WTC11 (cell line): Measurements from ENCODE around the gene PLXNB2. TPM values are rescaled to one million over a fixed set of nuclear protein-coding genes. Genes with fewer than 3 reads are reported as not detected.

ENCODE experiments used
- ATAC-seq: fragments of 200-7000 bp; cut with Tn5 transposase; 2 replicates; pipeline ENCODE4 v1.10.0; 2021; ENCODE audit warnings: mild to moderate bottlenecking, moderate library complexity
- Bru-seq: library from RNA; stranded (reverse); fragments of 400-500 nt; gene quantifications from one replicate; lab custom pipeline; 2021; lab: Mats Ljungman, UMichigan
- CTCF ChIA-PET: fragments of 300-600 bp; sonication (Branson Sonifier 250); formaldehyde crosslinking; loops from one replicate; lab custom pipeline; 2021; ENCODE audit warnings: antibody characterized with exemption; lab: Charles Lee
- POLR2A ChIA-PET: fragments of 350-600 bp; sonication (Branson Sonifier 250); formaldehyde crosslinking; loops from one replicate; lab custom pipeline; 2021; ENCODE audit warnings: antibody characterized with exemption; lab: Charles Lee
- DNase-seq: peaks from one replicate; pipeline ENCODE4 v3.0.0; 2021; ENCODE audit warnings: low spot score
- H3K27ac Mint-ChIP-seq: 2 replicates; pipeline ENCODE4 v1.8.0; 2021; ENCODE audit warnings: mixed read lengths
- H3K27me3 Mint-ChIP-seq: 2 replicates; pipeline ENCODE4 v1.8.0; 2021; ENCODE audit warnings: low read depth, mild to moderate bottlenecking, moderate library complexity, mixed read lengths
- H3K36me3 Mint-ChIP-seq: 2 replicates; pipeline ENCODE4 v1.8.0; 2021; ENCODE audit warnings: mixed read lengths
- H3K4me1 Mint-ChIP-seq: 2 replicates; pipeline ENCODE4 v1.8.0; 2022; ENCODE audit warnings: mixed read lengths
- H3K4me3 Mint-ChIP-seq: 2 replicates; pipeline ENCODE4 v1.8.0; 2021; ENCODE audit warnings: mild to moderate bottlenecking, moderate library complexity, mixed read lengths
- H3K9me3 Mint-ChIP-seq: 2 replicates; pipeline ENCODE4 v1.8.0; 2021; ENCODE audit warnings: mixed read lengths
- ARID4B ChIP-seq: sonication (generic); formaldehyde crosslinking; IDR thresholded peaks from 2 replicates; pipeline ENCODE4 v1.8.0; 2023; ENCODE audit warnings: missing genetic modification reagents, mild to moderate bottlenecking, borderline replicate concordance
- ATF1 ChIP-seq: sonication (generic); formaldehyde crosslinking; IDR thresholded peaks from 2 replicates; pipeline ENCODE4 v1.8.1; 2023; ENCODE audit warnings: mild to moderate bottlenecking, moderate library complexity, missing genetic modification reagents
- CREB1 ChIP-seq: sonication (generic); formaldehyde crosslinking; IDR thresholded peaks from 2 replicates; pipeline ENCODE4 v1.8.0; 2023; ENCODE audit warnings: mild to moderate bottlenecking, missing genetic modification reagents
- CTCF ChIP-seq: fragments of 200-600 bp; IDR thresholded peaks from 2 replicates; pipeline ENCODE4 v1.8.0; 2022; ENCODE audit warnings: antibody characterized with exemption
- FOXP1 ChIP-seq: sonication (generic); formaldehyde crosslinking; IDR thresholded peaks from 2 replicates; pipeline ENCODE4 v1.8.0; 2022; ENCODE audit warnings: missing genetic modification reagents, mild to moderate bottlenecking, moderate library complexity, borderline replicate concordance
- FOXP4 ChIP-seq: sonication (generic); formaldehyde crosslinking; IDR thresholded peaks from 2 replicates; pipeline ENCODE4 v1.8.0; 2022; ENCODE audit warnings: mild to moderate bottlenecking, missing genetic modification reagents
- HMGXB4 ChIP-seq: sonication (generic); formaldehyde crosslinking; IDR thresholded peaks from 2 replicates; pipeline ENCODE4 v1.8.1; 2023; ENCODE audit warnings: mild to moderate bottlenecking, moderate library complexity, missing genetic modification reagents
- KAT7 ChIP-seq: sonication (generic); formaldehyde crosslinking; IDR thresholded peaks from 2 replicates; pipeline ENCODE4 v1.8.1; 2023; ENCODE audit warnings: missing genetic modification reagents, mild to moderate bottlenecking, borderline replicate concordance
- MAX ChIP-seq: sonication (generic); formaldehyde crosslinking; IDR thresholded peaks from 2 replicates; pipeline ENCODE4 v1.8.0; 2022; ENCODE audit warnings: mild to moderate bottlenecking, missing genetic modification reagents
- NR2C2 ChIP-seq: sonication (generic); formaldehyde crosslinking; IDR thresholded peaks from 2 replicates; pipeline ENCODE4 v1.8.0; 2022; ENCODE audit warnings: mild to moderate bottlenecking, missing genetic modification reagents
- PREB ChIP-seq: sonication (generic); formaldehyde crosslinking; IDR thresholded peaks from 2 replicates; pipeline ENCODE4 v1.8.1; 2022; ENCODE audit warnings: mild to moderate bottlenecking, missing genetic modification reagents, moderate library complexity, borderline replicate concordance
- PRRX2 ChIP-seq: fragments of 250-450 bp; sonication (Bioruptor Pico); IDR thresholded peaks from 2 replicates; pipeline ENCODE4 v1.8.0; 2021; ENCODE audit warnings: mild to moderate bottlenecking
- SOX15 ChIP-seq: fragments of 250-450 bp; sonication (Bioruptor Pico); IDR thresholded peaks from 2 replicates; pipeline ENCODE4 v1.9.0; 2021; ENCODE audit warnings: mild to moderate bottlenecking
- TEAD1 ChIP-seq: sonication (generic); formaldehyde crosslinking; IDR thresholded peaks from 2 replicates; pipeline ENCODE4 v1.8.0; 2022; ENCODE audit warnings: mild to moderate bottlenecking, missing genetic modification reagents
- TP53 ChIP-seq: sonication (generic); formaldehyde crosslinking; IDR thresholded peaks from 2 replicates; pipeline ENCODE4 v1.8.1; 2023; ENCODE audit warnings: mild to moderate bottlenecking, missing genetic modification reagents
- ZBTB43 ChIP-seq: sonication (generic); formaldehyde crosslinking; IDR thresholded peaks from 2 replicates; pipeline ENCODE4 v1.8.1; 2023; ENCODE audit warnings: mild to moderate bottlenecking, missing genetic modification reagents
- ZNF281 ChIP-seq: sonication (generic); formaldehyde crosslinking; IDR thresholded peaks from 2 replicates; pipeline ENCODE4 v1.8.0; 2023; ENCODE audit warnings: mild to moderate bottlenecking, missing genetic modification reagents
- long read RNA-seq, 3 experiments: library from RNA in 1 of 3; library from capped mRNA in 1 of 3; library from polyadenylated mRNA in 1 of 3; unstranded in 2 of 3; stranded (forward) in 1 of 3; transcript quantifications; one replicate each; pipeline ENCODE4 v2.0.0, GENCODE V29; 2021
- total RNA-seq: library from RNA; stranded (reverse); gene quantifications from 3 replicates; pipeline ENCODE4 v1.2.3, GENCODE V29; 2021

Gene PLXNB2
- 110 to 113 TPM (median 111 TPM) in 3 replicates for total RNA-seq
- percentile 46 among the genes with signal in this experiment for Bru-seq, nascent RNA
- long read RNA-seq, experiment 1, full-length matches to known transcripts: 9 of 167 reads
- long read RNA-seq, experiment 1, partial matches to known transcripts: 80 of 167 reads
- long read RNA-seq, experiment 1, other reads (novel, unspliced or antisense): 78 of 167 reads
- long read RNA-seq, experiment 2, partial matches to known transcripts: 63 of 97 reads
- long read RNA-seq, experiment 2, other reads (novel, unspliced or antisense): 31 of 97 reads
- long read RNA-seq, experiment 3, partial matches to known transcripts: 2 of 2 reads
- long read RNA-seq, experiment 3, other reads (novel, unspliced or antisense): 0 of 2 reads

- CTCF ChIA-PET: interaction anchor here (0.9 to 2.2 kb wide), 10 partner anchors 9 to 219 kb away, joined by 3 to 9 read pairs (median 5); partner anchors contain the start of gene SCO2
- POLR2A ChIA-PET: interaction anchor here (1.0 to 2.2 kb wide), 4 partner anchors 14 to 385 kb away, joined by 3 to 10 read pairs (median 3); no protein-coding TSS in a partner anchor
- Mint-ChIP-seq H3K4me1 (peaks cover 29% of the 10 kb centered on the region), H3K27me3 (peaks cover 6% of the 10 kb centered on the region; the same call in 1 of the 2 replicates), H3K36me3 (no peaks in the 10 kb centered on the region), H3K9me3 (no peaks in the 10 kb centered on the region), H3K4me3 (peak within 1 kb of the TSS; percentile 35), H3K27ac (no peak within 1 kb of the TSS)
- DNase-seq: peak; percentile 73
- peak; percentile 31 for ATAC-seq
- TF ChIP-seq ATF1 (CRISPR knock-in tag) (no peak), ZNF281 (CRISPR knock-in tag) (no peak), KAT7 (CRISPR knock-in tag) (0 out of 2 replicates have a peak, but pooled peaks have one; percentile 32), ZBTB43 (no peak), CTCF (no peak), PREB (no peak), MAX (0 out of 2 replicates have a peak, but pooled peaks have one; percentile 24), CREB1 (CRISPR knock-in tag) (no peak), FOXP1 (CRISPR knock-in tag) (no peak), TP53 (CRISPR knock-in tag) (0 out of 2 replicates have a peak, but pooled peaks have one; percentile 7), TEAD1 (CRISPR knock-in tag) (no peak), FOXP4 (CRISPR knock-in tag) (no peak), SOX15 (no peak), HMGXB4 (CRISPR knock-in tag) (peak; percentile 31; the same call in 1 of the 2 replicates), PRRX2 (CRISPR knock-in tag) (no peak), ARID4B (CRISPR knock-in tag) (no peak), NR2C2 (no peak)
Measured at GRCh38 chr22:50306753-50307749, at the start of gene PLXNB2. TSS of gene PLXNB2 (minus strand) at chr22:50307646. CDS start at chr22:50290584, 17,062 bp downstream.
